ENCODE data around the gene GULP1. TPM values are rescaled to one million over a fixed set of nuclear protein-coding genes. Genes with fewer than 3 reads are reported as not detected.

GULP1 gene
- polyA plus RNA-seq, 4 donors, result 55.8 to 64.3 (median 60.8) TPM

GRCh38 chr2:188322569-188323551, 31.2 kb downstream of the GULP1 start:
- no peak for DNase-seq (ENCODE audit: low read depth in 4 of 4, low spot score in 2 of 4)

- DNase-seq (ENCODE audit: low read depth in 4 of 4, low spot score in 2 of 4), result no peak
Measured at GRCh38 chr2:188324067-188324466, 32.4 kb downstream of the GULP1 start.

GRCh38 chr2:188326290-188326668, 34.6 kb downstream of the GULP1 start:
- DNase-seq (ENCODE audit: low read depth in 4 of 4, low spot score in 2 of 4), result no peak

- no peak for DNase-seq (ENCODE audit: low read depth in 4 of 4, low spot score in 2 of 4)
Measured at GRCh38 chr2:188326669-188327301, 35.1 kb downstream of the GULP1 start.

- DNase-seq (ENCODE audit: low read depth in 4 of 4, low spot score in 2 of 4), result no peak
Measured at GRCh38 chr2:188327518-188328213, 36.0 kb downstream of the GULP1 start.

GRCh38 chr2:188328419-188328818, 36.7 kb downstream of the GULP1 start:
- no peak for DNase-seq (ENCODE audit: low read depth in 4 of 4, low spot score in 2 of 4)

- DNase-seq (ENCODE audit: low read depth in 4 of 4, low spot score in 2 of 4), result no peak
Measured at GRCh38 chr2:188330316-188331053, 38.8 kb downstream of the GULP1 start.

- no peak for DNase-seq (ENCODE audit: low read depth in 4 of 4, low spot score in 2 of 4)
Measured at GRCh38 chr2:188332619-188333018, 40.9 kb downstream of the GULP1 start.

GRCh38 chr2:188333751-188334524, 42.3 kb downstream of the GULP1 start:
- DNase-seq (ENCODE audit: low read depth in 4 of 4, low spot score in 2 of 4), result no peak

GRCh38 chr2:188338463-188338862, 46.8 kb downstream of the GULP1 start:
- no peak for DNase-seq (ENCODE audit: low read depth in 4 of 4, low spot score in 2 of 4)

GRCh38 chr2:188340257-188340656, 48.6 kb downstream of the GULP1 start:
- no peak for DNase-seq (ENCODE audit: low read depth in 4 of 4, low spot score in 2 of 4)

GRCh38 chr2:188345020-188345419, 53.3 kb downstream of the GULP1 start:
- no peak for DNase-seq (ENCODE audit: low read depth in 4 of 4, low spot score in 2 of 4)

GRCh38 chr2:188345426-188345825, 53.8 kb downstream of the GULP1 start:
- DNase-seq (ENCODE audit: low read depth in 4 of 4, low spot score in 2 of 4), result no peak

GRCh38 chr2:188345831-188346458, 54.3 kb downstream of the GULP1 start:
- DNase-seq (ENCODE audit: low read depth in 4 of 4, low spot score in 2 of 4), result no peak

GRCh38 chr2:188349019-188349418, 57.3 kb downstream of the GULP1 start:
- no peak for DNase-seq (ENCODE audit: low read depth in 4 of 4, low spot score in 2 of 4)

- no peak for DNase-seq (ENCODE audit: low read depth in 4 of 4, low spot score in 2 of 4)
Measured at GRCh38 chr2:188353282-188353681, 61.6 kb downstream of the GULP1 start.

GRCh38 chr2:188360485-188361263, 69.0 kb downstream of the GULP1 start:
- no peak for DNase-seq (ENCODE audit: low read depth in 4 of 4, low spot score in 2 of 4)

GRCh38 chr2:188364033-188364630, 72.5 kb downstream of the GULP1 start:
- DNase-seq (ENCODE audit: low read depth in 4 of 4, low spot score in 2 of 4), result no peak
